Large intestine (tissue), 3 donors: ENCODE data around the gene ODF4. TPM values are rescaled to one million over a fixed set of nuclear protein-coding genes. Genes with fewer than 3 reads are reported as not detected.
"Not testable (repeated sequence)": the region's sequence is repeated elsewhere in the genome, so short reads cannot be mapped to it uniquely, and the experiment has no call there.

Experiments
- DNase-seq, 2 donors: peaks; one replicate each; pipeline versions ENCODE4 v3.0.0 to v3.0.0-alpha.2; 2013
- H3K27ac ChIP-seq: one replicate; pipeline ENCODE4 v1.5.1; 2013; ENCODE audit warnings: low read length
- H3K27me3 ChIP-seq: 2 replicates; pipeline ENCODE4 v1.6.1; 2013; ENCODE audit warnings: low read length; ENCODE audit not compliant: control insufficient read depth, insufficient read depth
- H3K36me3 ChIP-seq: 2 replicates; pipeline ENCODE4 v1.6.1; 2013; ENCODE audit warnings: low read length; ENCODE audit not compliant: control insufficient read depth, insufficient read depth
- H3K4me1 ChIP-seq: one replicate; pipeline ENCODE4 v1.6.1; 2013; ENCODE audit warnings: low read length; ENCODE audit not compliant: control insufficient read depth, insufficient read depth
- H3K4me3 ChIP-seq: one replicate; pipeline ENCODE4 v1.5.1; 2013; ENCODE audit warnings: low read length
- H3K9me3 ChIP-seq: one replicate; pipeline ENCODE4 v1.6.1; 2013; ENCODE audit warnings: mild to moderate bottlenecking, low read depth, low read length, moderate library complexity; ENCODE audit not compliant: control insufficient read depth
- WGBS: methylation state at CpG from one replicate; pipeline ENCODE4 v1.1.5; 2013; ENCODE audit warnings: low lambda C conversion rate; ENCODE audit not compliant: insufficient coverage; 5-methylcytosine and 5-hydroxymethylcytosine counted together
- polyA plus RNA-seq: library from polyadenylated mRNA; unstranded; fragments of 120-200 nt; gene quantifications from one replicate; pipeline ENCODE4 v1.2.1, GENCODE V29; 2013

Gene ODF4
- polyA plus RNA-seq, 1 donor: not detected

DNA sequence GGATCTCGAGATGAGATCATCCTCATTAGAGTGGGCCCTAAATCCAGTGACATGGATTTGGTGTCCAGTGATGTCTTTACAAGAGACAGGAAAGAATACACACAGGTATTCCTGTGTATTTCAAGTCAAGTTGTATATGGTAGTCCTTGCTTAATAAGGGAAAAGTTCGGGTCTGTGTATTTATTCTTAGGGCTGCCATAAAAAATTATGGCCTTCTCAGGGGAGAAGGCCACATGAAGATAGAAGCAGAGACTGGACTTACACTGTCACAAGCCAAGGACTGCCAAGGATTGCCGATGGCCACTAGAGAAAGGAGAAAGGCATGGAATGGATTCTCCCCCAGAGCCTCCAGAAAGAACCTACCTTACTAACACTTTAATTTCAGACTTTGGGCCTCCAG lies 28.6 kb downstream of the ODF4 start:
- peak overlapping the region; percentile 51 for H3K27ac ChIP-seq
- DNase-seq: peak; percentile 24 to 61
- H3K27me3 ChIP-seq: no peaks in the 10 kb centered on the region
- peaks cover 4% of the 10 kb centered on the region for H3K4me1 ChIP-seq
- H3K36me3 ChIP-seq: peaks cover 30% of the 10 kb centered on the region
- no CpG with 5 or more reads among the region's 3 CpGs for WGBS
- H3K4me3 ChIP-seq: no peak overlapping the region
- no peaks in the 10 kb centered on the region for H3K9me3 ChIP-seq

DNA sequence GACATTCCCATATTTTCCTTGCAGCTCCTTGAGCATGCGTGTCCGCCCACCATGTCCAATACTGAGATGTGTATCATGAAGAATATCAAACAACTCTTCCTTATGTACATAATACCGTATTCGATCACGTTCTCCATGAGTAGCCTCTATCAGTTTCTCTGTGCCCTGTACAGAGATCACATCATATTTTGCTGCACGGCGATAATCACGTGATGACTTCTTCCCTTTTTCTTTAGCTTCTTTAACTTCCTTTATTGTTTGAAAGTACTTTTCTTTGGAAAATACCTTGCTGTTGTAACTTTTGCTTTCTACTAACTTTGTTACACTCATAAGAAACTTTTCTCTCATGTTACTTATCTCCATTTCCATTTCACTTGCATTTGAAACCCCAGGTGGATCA lies 30.3 kb downstream of the ODF4 start:
- Histone ChIP-seq H3K36me3 (peaks cover 26% of the 10 kb centered on the region), H3K4me3 (no peak overlapping the region), H3K27me3 (no peaks in the 10 kb centered on the region), H3K9me3 (no peaks in the 10 kb centered on the region), H3K27ac (no peak overlapping the region), H3K4me1 (peaks cover 4% of the 10 kb centered on the region)
- DNase-seq: no peak
- WGBS: 96% methylated on average over 8 of the region's 8 CpGs

DNA sequence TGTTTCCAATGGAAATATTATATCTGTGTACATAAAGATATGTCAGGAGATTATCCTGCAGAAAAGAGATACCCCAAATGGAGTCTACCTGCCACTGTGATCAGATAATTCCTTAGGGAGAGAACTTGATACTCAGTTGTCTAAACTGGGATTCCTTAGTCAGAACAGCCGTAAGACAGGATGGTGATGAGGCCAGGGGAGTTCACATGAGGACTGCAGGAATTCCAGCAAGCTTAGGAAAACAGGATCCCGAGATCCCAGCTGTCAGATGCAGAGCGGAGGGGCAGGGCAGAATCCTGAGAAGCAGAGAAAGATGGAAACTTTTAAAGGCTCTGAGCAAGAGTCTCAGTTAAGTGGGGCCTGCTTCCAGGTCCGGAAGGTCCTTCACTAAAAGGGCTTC lies 32.1 kb downstream of the ODF4 start:
- Histone ChIP-seq H3K36me3 (peaks cover 22% of the 10 kb centered on the region), H3K27me3 (no peaks in the 10 kb centered on the region), H3K27ac (no peak overlapping the region), H3K4me3 (no peak overlapping the region), H3K4me1 (peaks cover 8% of the 10 kb centered on the region), H3K9me3 (no peaks in the 10 kb centered on the region)
- WGBS: no CpG with 5 or more reads among the region's 4 CpGs
- no peak for DNase-seq

DNA sequence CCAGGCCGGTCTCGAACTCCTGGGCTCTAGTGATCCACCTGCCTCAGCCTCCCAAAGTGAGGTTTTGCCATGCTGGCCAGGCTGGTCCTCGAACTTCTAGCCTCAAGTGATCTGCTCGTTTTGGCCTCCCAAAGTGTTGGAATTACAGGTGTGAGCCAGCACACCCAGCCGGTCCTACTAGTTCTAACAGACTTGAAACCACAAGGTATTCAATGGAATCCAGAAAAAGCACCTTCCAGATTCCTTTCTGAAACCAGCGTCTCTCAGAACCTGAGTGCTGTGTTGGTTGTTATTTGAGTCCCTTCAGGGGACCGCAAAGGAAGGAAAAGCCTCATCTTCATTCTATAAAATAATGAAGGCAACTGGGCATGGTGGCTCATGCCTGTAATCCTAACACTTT lies 32.8 kb downstream of the ODF4 start:
- WGBS: no CpG with 5 or more reads among the region's 7 CpGs
- no peaks in the 10 kb centered on the region for H3K27me3 ChIP-seq
- DNase-seq: no peak
- no peak overlapping the region for H3K27ac ChIP-seq
- no peak overlapping the region for H3K4me3 ChIP-seq
- no peaks in the 10 kb centered on the region for H3K9me3 ChIP-seq
- H3K36me3 ChIP-seq: peaks cover 26% of the 10 kb centered on the region
- peaks cover 8% of the 10 kb centered on the region for H3K4me1 ChIP-seq

DNA sequence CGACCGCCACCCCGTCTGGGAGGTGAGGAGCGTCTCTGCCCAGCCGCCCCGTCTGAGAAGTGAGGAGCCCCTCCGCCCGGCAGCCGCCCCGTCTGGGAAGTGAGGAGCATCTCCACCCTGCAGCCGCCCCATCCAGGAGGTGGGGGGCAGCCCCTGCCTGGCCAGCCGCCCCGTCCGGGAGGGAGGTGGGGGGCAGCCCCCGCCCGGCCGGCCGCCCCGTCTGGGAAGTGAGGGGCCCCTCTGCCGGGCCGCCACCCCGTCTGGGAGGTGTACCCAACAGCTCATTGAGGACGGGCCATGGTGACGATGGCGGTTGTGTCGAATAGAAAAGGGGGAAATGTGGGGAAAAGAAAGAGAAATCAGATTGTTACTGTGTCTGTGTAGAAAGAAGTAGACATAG lies 34.2 kb downstream of the ODF4 start:
- not testable (repeated sequence) for H3K9me3 ChIP-seq, H3K4me1 ChIP-seq, H3K27me3 ChIP-seq, DNase-seq, H3K27ac ChIP-seq, H3K4me3 ChIP-seq
- H3K36me3 ChIP-seq: peaks cover 36% of the 10 kb centered on the region
- WGBS: no CpG with 5 or more reads among the region's 26 CpGs

DNA sequence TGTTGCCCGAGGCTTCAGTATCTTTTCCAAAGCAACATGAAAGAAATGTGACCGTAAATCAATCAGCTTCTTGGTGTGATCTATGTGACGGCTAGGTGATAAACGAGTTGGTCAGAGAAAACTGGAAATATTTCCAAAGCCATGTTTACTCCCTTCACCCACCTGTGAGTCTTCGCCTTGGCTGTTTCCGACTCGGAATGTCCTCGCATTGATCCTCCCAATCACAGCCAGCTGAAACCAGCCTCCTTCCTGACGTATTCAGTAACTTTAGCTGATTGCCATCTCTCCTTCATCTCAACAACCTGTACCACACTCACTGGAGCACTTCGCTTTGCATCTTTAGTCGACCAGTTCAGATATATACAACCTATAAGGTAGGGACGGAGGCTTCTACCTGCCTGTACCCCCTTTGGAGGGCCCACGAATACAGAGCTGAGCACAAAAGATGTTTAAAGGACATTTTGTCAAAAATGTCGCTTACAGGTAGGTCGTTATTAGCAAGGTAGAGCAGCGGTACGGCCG lies 36.2 kb downstream of the ODF4 start:
- whole genome bisulfite sequencing: 0% methylated on average over 1 of the region's 18 CpGs
- Histone ChIP-seq H3K36me3 (peaks cover 42% of the 10 kb centered on the region), H3K9me3 (no peaks in the 10 kb centered on the region), H3K27me3 (no peaks in the 10 kb centered on the region), H3K4me3 (peak overlapping the region; percentile 73), H3K4me1 (peaks cover 7% of the 10 kb centered on the region), H3K27ac (peak overlapping the region; percentile 83)
- peak; percentile 21 to 71 for DNase-seq

DNA sequence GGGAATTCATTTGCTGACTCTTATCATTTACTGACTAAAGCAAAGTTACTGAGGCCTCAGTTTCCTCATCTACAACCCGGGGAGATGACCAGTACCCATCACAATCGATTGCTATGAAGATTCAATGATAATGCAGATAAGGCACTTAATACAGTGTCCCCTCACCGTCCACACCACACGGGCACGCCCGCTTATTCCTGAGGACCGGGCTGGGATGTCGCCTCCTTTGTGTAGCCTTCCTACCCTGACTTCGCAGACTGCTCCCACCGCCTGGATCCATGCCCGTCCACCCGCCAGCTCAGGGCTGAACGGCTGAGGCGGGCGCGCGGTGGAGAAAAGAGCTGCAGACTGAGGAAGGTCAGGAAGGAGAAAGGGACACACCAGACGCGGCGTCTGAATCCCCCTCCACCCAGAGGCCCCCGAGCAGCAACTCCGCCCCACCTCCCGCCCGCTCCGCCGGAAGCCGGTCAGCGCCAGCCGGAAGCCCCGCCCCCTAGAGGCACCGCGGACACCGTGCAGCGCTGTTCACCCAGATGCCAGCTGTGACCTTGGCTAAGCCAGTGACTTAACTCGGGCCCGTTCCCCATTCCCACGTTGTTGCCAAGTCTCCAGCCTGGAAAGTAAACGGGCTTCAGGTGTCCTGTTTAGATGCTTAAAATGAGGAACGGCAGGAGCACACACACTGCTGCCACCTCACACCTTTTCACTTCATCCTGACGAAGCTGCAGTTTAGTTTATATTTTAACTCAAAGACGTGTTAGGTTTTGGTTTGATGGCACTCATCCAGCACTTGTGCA lies 36.8 kb downstream of the ODF4 start, which contains the start of gene KRABD2:
KRABD2 (minus strand) TSS at position 434 of the 797 bp plus-strand sequence.
- WGBS: no CpG with 5 or more reads among the region's 41 CpGs
- peaks cover 45% of the 10 kb centered on the region for H3K36me3 ChIP-seq
- H3K27me3 ChIP-seq: no peaks in the 10 kb centered on the region
- peak within 1 kb of the TSS; percentile 73 for H3K4me3 ChIP-seq
- DNase-seq: peak; percentile 87 to 93
- peaks cover 13% of the 10 kb centered on the region for H3K4me1 ChIP-seq
- H3K27ac ChIP-seq: peak within 1 kb of the TSS; percentile 83
- no peaks in the 10 kb centered on the region for H3K9me3 ChIP-seq

DNA sequence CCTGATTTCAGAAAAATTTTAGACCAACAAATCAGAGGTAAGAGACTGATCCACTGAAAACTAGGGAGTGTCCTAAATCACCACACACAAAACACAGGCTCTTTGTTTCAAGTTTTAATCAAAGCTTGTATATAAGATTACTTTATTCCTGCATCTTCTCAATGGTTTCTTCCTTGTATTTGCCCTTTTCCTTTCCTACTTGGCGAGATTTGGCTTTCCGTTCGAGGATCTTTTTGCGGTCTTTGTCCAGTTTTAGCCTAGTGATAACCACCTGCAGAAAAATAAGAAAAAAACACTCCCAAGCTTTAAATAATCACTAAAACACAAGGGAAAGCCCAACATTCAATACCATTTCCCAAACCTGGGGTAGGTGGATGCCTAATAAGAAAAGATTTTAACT lies 37.8 kb downstream of the ODF4 start:
- peaks cover 48% of the 10 kb centered on the region for H3K36me3 ChIP-seq
- DNase-seq: no peak
- WGBS: no CpG with 5 or more reads among the region's 4 CpGs
- no peaks in the 10 kb centered on the region for H3K9me3 ChIP-seq
- H3K4me1 ChIP-seq: peaks cover 19% of the 10 kb centered on the region
- no peaks in the 10 kb centered on the region for H3K27me3 ChIP-seq
- no peak overlapping the region for H3K4me3 ChIP-seq
- H3K27ac ChIP-seq: peak overlapping the region; percentile 83

DNA sequence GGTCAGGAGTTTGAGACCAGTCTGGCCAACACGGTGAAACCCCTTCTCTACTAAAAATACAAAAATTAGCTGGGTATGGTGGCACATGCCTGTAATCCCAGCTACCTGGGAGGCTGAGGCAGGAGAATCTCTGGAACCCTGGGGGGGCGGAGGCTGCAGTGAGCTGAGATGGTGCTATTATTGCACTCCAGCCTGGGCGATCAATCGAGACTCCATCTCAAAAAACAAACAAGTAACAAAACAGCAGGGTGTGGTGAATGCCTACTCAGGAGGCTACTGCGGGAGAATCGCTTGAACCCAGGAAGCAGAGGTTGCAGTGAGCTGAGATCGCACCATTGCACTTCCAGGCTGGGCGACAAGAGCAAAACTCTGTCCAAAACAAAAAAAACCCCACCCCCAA lies 38.5 kb downstream of the ODF4 start:
- H3K27me3 ChIP-seq, H3K9me3 ChIP-seq, DNase-seq, H3K27ac ChIP-seq, H3K4me3 ChIP-seq: not testable (repeated sequence)
- peaks cover 48% of the 10 kb centered on the region for H3K36me3 ChIP-seq
- H3K4me1 ChIP-seq: peaks cover 19% of the 10 kb centered on the region
- WGBS: no CpG with 5 or more reads among the region's 8 CpGs

DNA sequence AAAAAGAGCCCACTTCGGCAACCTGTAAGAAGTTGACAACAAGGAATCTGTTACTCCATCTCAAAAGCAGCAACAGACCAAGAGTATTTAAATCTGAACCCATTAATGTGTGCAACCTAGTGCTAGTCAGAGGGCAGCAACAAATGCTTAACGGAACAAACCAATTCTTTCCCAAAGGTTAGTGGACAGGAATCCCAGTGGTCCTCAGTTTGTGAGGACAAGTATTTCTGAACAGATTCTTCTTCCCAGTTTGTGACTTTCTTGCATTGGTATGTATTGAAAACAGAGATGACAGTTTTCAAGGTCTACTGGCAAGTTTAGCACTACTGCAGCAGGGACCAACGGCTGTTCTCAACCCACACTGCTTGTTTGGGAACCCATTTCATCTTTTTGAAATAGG lies 40.4 kb downstream of the ODF4 start:
- H3K27me3 ChIP-seq: no peaks in the 10 kb centered on the region
- H3K27ac ChIP-seq: no peak overlapping the region
- peaks cover 24% of the 10 kb centered on the region for H3K4me1 ChIP-seq
- H3K9me3 ChIP-seq: no peaks in the 10 kb centered on the region
- DNase-seq: no peak
- WGBS: no CpG with 5 or more reads among the region's 3 CpGs
- peaks cover 48% of the 10 kb centered on the region for H3K36me3 ChIP-seq
- H3K4me3 ChIP-seq: no peak overlapping the region
